Retinal pigment epithelial cell (primary cell): ENCODE measurements around the gene KCNJ8.

Experiments
- DNase-seq: peaks from one replicate; pipeline ENCODE4 v3.0.0-alpha.2; 2010; ENCODE audit warnings: low read depth
- H3K4me3 ChIP-seq: 2 replicates; pipeline ENCODE4 v1.5.1; 2011; ENCODE audit warnings: mild to moderate bottlenecking, low read length, control low read depth, moderate library complexity
- TF ChIP-seq, protein P1 (sequence below): conservative IDR thresholded peaks from 2 replicates; pipeline ENCODE4 v1.5.1; 2011; ENCODE audit warnings: low read depth, low read length, control low read depth, inconsistent platforms

KCNJ8 gene

GRCh38 chr12:21718403-21718802 lies 56.1 kb downstream of the KCNJ8 start:
- no peak for DNase-seq
- no peak overlapping the region for H3K4me3 ChIP-seq
- TF ChIP-seq, protein P1, sequence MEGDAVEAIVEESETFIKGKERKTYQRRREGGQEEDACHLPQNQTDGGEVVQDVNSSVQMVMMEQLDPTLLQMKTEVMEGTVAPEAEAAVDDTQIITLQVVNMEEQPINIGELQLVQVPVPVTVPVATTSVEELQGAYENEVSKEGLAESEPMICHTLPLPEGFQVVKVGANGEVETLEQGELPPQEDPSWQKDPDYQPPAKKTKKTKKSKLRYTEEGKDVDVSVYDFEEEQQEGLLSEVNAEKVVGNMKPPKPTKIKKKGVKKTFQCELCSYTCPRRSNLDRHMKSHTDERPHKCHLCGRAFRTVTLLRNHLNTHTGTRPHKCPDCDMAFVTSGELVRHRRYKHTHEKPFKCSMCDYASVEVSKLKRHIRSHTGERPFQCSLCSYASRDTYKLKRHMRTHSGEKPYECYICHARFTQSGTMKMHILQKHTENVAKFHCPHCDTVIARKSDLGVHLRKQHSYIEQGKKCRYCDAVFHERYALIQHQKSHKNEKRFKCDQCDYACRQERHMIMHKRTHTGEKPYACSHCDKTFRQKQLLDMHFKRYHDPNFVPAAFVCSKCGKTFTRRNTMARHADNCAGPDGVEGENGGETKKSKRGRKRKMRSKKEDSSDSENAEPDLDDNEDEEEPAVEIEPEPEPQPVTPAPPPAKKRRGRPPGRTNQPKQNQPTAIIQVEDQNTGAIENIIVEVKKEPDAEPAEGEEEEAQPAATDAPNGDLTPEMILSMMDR = no peak

DNA sequence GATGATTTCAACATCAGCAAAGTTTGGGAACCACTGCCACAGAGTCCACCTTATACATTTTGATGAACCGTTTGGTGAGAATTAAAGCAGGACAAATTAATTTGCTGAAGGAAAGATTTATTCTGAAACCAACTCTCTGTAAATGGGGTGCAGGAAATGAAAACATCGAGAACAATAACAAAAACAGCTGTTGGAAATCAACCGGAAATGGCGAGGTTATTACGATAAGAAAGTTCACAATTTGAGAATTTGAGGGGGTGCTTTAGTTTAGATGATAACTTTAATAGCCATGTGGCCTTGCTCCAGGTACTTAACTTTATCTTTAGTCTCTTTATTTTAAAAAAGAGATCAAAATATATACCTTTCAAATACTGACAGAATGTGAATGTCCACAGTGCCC lies 56.7 kb downstream of the KCNJ8 start:
- TF ChIP-seq, protein P1 = no peak
- no peak overlapping the region for H3K4me3 ChIP-seq
- no peak for DNase-seq

GRCh38 chr12:21715386-21715785 lies 59.1 kb downstream of the KCNJ8 start:
- no peak overlapping the region for H3K4me3 ChIP-seq
- TF ChIP-seq, protein P1 = no peak
- DNase-seq = no peak
